ENCODE measurements around the gene P2RX4.

GRCh38 chr12:121172145-121172544, 37.8 kb upstream of the P2RX4 start:
- TF ChIP-seq CTCF (conservative IDR thresholded peaks at IDR 0.05 in 1 of 2, IDR thresholded peaks at IDR 0.05 in 1 of 2; ENCODE audit: extremely low read depth in 1 of 2, insufficient read depth in 1 of 2, low read depth in 1 of 2, low read length in 2 of 2) (no peak), EZH2 (IDR thresholded peaks at IDR 0.05; ENCODE audit: borderline replicate concordance, low read length) (no peak)
